Mucosa of descending colon (tissue), 3 donors: ENCODE measurements around the gene ING4. TPM values are rescaled to one million over a fixed set of nuclear protein-coding genes. Genes with fewer than 3 reads are reported as not detected.

ENCODE experiments used
- ATAC-seq: fragments of 200-7000 bp; cut with Tn5 transposase; one replicate; pipeline ENCODE4 v1.9.1; 2020; ENCODE audit warnings: mild to moderate bottlenecking, moderate library complexity
- DNase-seq, 3 donors: peaks; one replicate each; pipeline ENCODE4 v3.0.0-alpha.2; 2020
- H3K36me3 ChIP-seq: fragments of 200-600 bp; one replicate; pipeline ENCODE4 v1.8.0; 2021; ENCODE audit warnings: low read depth, mild to moderate bottlenecking
- H3K4me1 ChIP-seq: fragments of 200-600 bp; one replicate; pipeline ENCODE4 v1.8.0; 2021; ENCODE audit warnings: low read depth, mild to moderate bottlenecking
- H3K4me3 ChIP-seq: fragments of 200-600 bp; one replicate; pipeline ENCODE4 v1.8.0; 2021; ENCODE audit warnings: mild to moderate bottlenecking
- H3K9me3 ChIP-seq: fragments of 200-600 bp; one replicate; pipeline ENCODE4 v1.8.0; 2021; ENCODE audit warnings: mild to moderate bottlenecking
- CTCF ChIP-seq: fragments of 200-600 bp; IDR thresholded peaks from one replicate; pipeline ENCODE4 v1.8.0; 2022; ENCODE audit warnings: antibody characterized with exemption, mild to moderate bottlenecking
- intact Hi-C, 2 donors: fragments of 100-400 bp; cut with DNase I in 1 of 2; cut with micrococcal nuclease in 1 of 2; formaldehyde crosslinking; loops; one replicate each; pipeline versions ENCODE4 v1.11.0 to v1.11.1; 2022; cut with DNase I, micrococcal nuclease
- total RNA-seq, 3 donors: library from RNA; stranded (reverse); fragmentation: NEBNext Ultra II Directional in 2 of 3; extraction: Animal tissue kit (Norgen Biotek cat#: 25700) in 2 of 3; gene quantifications; one replicate each; pipeline versions ENCODE4 v1.2.1 to v1.2.4, GENCODE V29; 2021 to 2023
- donor health status: DM: no; HTN: no; CAD: no; lungs with moderate emphysema.
- donor health status: DM: no; HTN: no; CAD: no.
- donor health status: DM: no; HTN: yes; CAD: no.

Gene ING4
- total RNA-seq, 3 donors from 2014 or later = 28.9 to 46.9 (median 45.9) TPM

DNA sequence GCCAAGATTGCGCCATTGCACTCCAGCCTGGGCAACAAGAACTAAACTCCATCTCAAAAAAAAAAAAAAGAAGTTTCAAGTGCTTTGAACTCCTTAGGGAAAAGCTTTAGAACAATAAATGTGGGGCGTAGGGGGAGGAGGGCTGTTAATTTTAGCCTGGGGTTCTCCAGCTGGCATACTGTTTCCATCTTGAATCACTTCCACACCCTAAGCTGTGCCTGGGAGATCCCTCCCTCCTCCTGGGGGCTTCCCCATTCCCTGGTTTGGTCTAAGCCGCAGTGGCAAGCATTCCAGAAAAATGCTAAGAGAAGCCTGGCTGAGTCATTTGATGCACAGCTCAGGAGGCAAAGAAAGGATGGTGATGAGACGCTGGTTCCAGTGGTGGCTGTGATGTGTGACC is 28.6 kb upstream of the ING4 start:
- Histone ChIP-seq H3K4me1 (peaks cover 17% of the 10 kb centered on the region), H3K36me3 (peaks cover 3% of the 10 kb centered on the region), H3K4me3 (no peak overlapping the region), H3K9me3 (no peaks in the 10 kb centered on the region)
- DNase-seq (no peak), ATAC-seq (no peak)
- intact Hi-C loops = no loop called here
- TF ChIP-seq CTCF = no peak

DNA sequence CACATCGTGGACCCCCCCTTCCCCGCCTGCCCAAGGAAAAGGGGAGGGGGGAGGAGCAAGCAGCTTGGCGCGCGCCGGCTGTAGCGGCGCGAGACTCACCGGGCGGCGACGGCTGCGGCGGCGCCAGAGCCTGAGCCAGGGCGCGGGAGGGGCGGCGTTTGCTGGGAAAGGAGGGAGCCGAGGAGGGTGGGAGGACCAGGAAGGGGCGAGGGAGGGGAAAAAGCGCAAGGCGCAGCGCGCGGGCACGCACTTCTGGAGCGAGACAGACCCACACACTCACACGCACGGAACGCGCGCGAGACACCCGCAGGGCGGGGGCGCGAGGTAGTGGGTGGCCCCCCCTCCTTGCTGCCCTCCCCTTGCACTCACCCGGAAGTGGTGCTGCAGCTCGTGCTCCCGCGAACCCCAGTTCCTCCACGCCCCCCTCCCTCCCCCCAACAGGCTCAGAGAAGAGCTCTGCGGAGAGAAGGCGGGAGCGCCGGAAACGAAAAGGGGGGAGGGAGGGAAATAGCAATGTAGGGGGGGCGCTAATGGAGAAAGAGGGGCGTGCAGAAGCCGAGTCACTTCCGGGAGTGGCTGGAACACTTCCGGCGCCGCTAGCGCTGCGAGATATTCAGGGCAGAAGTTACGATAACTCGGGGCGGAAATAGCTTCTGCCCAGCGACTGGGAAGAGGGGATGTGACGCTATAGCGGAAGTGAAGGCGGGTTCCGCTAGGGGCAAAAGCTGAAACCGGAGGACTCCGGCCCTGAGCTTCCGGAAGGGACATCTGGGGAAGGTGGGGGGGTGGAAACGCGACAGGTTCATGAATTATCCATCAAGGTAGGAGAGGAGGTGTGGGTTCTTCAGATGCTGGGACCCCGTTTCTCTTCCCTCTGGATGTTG is 26.3 kb upstream of the ING4 start, which contains the start of gene ZNF384:
TSS of gene ZNF384 (minus strand) at position 377 of the 884 bp plus-strand sequence. CDS start 9,855 bp downstream, outside the sequence.
- peak within 1 kb of the TSS; percentile 90 for H3K4me3 ChIP-seq
- TF ChIP-seq CTCF = peak; percentile 16
- H3K9me3 ChIP-seq = no peaks in the 10 kb centered on the region
- ATAC-seq (peak; percentile 91), DNase-seq (peak; percentile 94 to 98 (median 97))
- peaks cover 3% of the 10 kb centered on the region for H3K36me3 ChIP-seq
- intact Hi-C loops = no loop called here
- peaks cover 25% of the 10 kb centered on the region for H3K4me1 ChIP-seq

DNA sequence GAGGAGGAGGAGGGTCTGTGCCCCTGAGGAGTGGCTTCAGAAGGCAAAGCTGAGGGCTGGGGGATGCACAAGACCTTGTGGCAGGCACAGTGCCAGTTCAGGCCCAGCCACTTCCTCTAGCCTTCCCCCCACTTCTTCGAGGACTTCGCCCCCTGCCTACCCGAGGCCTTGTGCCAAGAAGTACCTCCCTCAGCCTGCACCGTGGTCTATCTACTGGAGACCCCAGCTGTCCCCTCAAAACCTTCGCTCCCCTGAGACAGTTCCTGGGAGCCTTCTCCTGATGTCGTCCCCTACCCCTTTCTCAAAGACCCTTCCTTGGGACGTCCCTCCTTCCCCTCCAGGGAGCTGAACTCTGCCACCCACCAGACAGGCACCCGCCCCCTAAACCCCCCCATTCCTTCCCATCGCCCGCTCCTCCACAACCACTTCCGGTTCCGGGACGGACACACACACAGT is 25.7 kb upstream of the ING4 start:
- peaks cover 25% of the 10 kb centered on the region for H3K4me1 ChIP-seq
- peak; percentile 73 to 83 (median 77) for DNase-seq
- ATAC-seq = peak; percentile 25

GRCh38 chr12:6685814-6686213 is 22.9 kb upstream of the ING4 start:
- TF ChIP-seq CTCF = no peak
- Histone ChIP-seq H3K4me1 (peaks cover 25% of the 10 kb centered on the region), H3K4me3 (no peak overlapping the region), H3K9me3 (no peaks in the 10 kb centered on the region), H3K36me3 (peaks cover 9% of the 10 kb centered on the region)
- no peak for DNase-seq
- ATAC-seq = no peak
- intact Hi-C loops = no loop called here

More for the DNA sequence above, 25.7 kb upstream of the ING4 start:
- Histone ChIP-seq H3K4me3 (peak overlapping the region; percentile 90), H3K9me3 (no peaks in the 10 kb centered on the region), H3K36me3 (peaks cover 3% of the 10 kb centered on the region)
- no peak for TF ChIP-seq CTCF
- intact Hi-C loops = no loop called here

- DNase-seq = peak in 1 of 3 donors; percentile 41
These were observed 21.7 kb upstream of the ING4 start for GRCh38 chr12:6684609-6685008.

More at GRCh38 chr12:6684609-6685008, 21.7 kb upstream of the ING4 start:
- ATAC-seq = no peak
- H3K4me1 ChIP-seq = peaks cover 18% of the 10 kb centered on the region
- H3K36me3 ChIP-seq = peaks cover 9% of the 10 kb centered on the region
- TF ChIP-seq CTCF = peak; percentile 33
- no peaks in the 10 kb centered on the region for H3K9me3 ChIP-seq
- no peak overlapping the region for H3K4me3 ChIP-seq
- intact Hi-C loops = no loop called here
